HT1080 (cell line): ENCODE measurements around the gene BMP6. TPM values are rescaled to one million over a fixed set of nuclear protein-coding genes. Genes with fewer than 3 reads are reported as not detected.
"Not testable (repeated sequence)": the region's sequence is repeated elsewhere in the genome, so short reads cannot be mapped to it uniquely, and the experiment has no call there.

Experiments used
- DNase-seq: peaks from one replicate; pipeline ENCODE4 v3.0.0-alpha.2; 2015; ENCODE audit warnings: low read depth
- total RNA-seq: library from RNA; depleted of rRNA; stranded (reverse); fragments of >200 nt; shearing (Covaris generic); gene quantifications from 2 replicates; pipeline ENCODE4 v1.2.3, GENCODE V29; 2014

BMP6 gene
- total RNA-seq, 1 experiment from 2014 or later, result 4.0 TPM

DNA sequence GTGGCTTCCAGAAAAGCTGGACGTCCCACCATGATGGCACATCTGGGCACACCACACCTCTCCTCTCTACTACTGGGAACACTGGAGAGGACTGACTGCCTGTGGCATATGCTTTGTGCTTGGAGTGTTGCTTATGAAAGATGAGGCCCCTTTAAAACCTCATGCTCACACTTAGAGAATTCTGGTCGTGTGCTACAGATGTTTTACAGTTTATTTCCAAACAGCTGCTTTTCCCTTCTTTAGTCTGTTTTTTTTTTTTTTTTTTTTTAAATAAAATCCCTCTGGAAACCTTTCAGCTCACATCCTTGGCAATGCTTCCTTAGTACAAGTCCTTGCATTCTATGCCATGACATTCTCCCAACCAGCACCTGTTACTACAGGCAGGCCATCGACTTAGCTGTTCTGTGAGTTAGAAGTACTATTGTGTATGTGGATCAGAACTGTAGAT is 60.3 kb downstream of the BMP6 start:
- no peak for DNase-seq

DNA sequence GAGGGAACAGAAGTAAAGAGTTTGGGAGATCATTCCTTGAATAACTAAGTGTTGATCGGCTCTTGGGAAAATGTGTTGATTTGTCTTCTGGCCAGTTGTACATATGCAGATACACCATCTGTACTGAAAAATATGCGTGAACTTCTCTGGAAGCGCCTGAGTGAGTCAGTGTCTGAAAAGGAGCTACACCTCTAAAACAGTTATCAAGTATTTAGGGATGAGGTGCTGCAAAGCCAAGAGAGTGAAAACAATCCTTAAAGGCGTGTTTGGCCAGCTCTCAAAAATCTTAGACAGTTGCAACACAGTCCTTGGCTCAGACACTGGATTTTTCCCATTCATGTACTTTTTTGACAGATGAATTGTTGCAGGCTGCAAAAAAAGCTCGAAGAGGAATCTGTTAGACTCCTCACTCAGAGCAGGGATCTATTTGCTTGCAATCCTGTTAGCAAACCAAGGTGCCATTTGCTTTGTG is 61.3 kb downstream of the BMP6 start:
- no peak for DNase-seq

DNA sequence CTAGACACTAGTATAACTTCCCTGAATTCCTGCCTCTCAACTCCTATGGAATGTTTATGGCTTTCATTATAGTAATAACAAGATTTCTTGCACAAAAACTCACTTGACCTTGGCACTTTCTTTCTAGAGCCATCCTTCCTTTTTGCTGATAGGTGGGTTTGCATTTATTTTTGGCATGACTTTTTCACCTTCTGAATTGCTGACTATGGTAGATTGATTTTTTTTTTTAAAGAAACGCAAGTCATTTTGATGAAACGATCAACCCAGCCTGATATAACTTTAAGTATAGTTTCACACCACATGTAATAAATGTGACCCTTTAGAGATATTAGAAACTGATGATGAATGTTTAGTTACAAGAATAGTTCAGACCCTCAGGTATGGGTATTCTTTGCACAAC is 61.8 kb downstream of the BMP6 start:
- DNase-seq, result no peak

DNA sequence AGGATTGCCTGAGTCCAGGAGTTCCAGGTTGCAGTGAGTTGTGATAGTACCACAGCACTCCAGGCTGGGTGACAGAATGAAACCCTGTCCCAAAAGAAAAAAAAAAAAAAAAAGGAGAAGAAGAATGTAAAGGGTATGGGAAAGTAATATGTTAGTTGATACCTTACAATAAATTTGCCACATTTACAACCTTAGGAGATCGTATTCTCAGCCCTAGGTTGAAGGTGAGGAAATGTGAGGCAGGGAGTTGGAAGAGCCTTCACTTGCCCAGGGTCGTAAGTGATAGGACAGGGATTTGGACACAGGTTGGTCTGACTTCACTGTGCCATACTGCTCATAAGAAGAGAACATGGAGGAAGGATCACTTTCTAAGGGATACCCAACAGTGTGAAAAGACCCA is 68.6 kb downstream of the BMP6 start:
- DNase-seq, result no peak

DNA sequence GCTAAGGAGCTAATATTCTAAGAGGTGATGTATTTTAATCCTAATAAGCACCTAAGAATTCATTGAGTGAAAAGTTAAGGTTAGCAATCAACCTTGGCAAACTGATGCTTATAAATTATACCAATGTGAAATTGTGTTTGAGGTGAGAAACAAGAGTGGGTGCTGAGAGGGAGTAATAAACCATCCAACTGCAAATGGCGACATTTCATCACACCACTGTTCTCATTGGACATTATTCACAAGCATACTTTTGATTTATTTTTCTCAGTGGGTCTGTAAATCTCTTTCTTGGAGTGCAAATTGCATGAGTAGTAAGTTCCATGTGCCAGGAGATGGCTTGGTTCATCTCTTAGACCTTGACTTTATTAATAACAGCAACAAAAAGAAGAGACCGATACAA is 71.5 kb downstream of the BMP6 start:
- DNase-seq, result no peak

DNA sequence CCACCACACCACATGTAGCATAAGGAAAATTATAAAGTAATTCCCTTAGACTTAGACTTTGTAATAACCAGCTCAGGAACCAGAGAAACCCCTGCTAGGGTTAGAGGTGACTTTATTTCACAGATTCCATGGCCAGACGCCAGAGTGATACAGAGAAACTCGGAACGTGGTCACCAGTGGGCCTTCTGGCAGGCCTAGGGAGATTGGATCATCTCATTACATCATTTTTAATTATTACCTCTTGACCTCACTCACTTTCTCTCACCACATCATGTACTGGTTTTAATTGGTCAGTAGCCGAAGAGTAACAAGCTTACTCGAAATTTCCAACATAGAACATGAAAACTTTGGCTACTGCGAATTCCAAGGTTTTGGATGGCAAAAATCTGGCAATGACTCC is 72.9 kb downstream of the BMP6 start:
- no peak for DNase-seq

DNA sequence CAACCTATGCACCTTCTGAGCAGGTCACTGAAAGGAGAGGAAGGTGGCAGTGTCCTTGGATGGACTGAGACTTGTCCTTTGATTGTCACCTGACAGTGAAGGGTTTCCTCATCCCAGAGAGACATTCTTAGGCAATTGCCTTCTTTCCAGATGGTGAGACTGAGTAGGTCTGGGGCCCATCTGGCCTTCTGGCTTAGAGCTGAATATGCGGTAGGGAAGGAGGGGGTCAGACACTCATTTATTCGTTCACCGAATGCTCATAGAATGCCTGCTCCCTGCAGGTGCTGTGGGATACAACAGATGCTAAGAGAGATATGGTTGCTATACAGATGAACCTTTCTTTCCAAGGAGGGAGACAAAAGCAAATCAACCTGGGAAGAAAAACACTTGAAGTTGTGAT is 76.8 kb downstream of the BMP6 start:
- DNase-seq, result no peak

DNA sequence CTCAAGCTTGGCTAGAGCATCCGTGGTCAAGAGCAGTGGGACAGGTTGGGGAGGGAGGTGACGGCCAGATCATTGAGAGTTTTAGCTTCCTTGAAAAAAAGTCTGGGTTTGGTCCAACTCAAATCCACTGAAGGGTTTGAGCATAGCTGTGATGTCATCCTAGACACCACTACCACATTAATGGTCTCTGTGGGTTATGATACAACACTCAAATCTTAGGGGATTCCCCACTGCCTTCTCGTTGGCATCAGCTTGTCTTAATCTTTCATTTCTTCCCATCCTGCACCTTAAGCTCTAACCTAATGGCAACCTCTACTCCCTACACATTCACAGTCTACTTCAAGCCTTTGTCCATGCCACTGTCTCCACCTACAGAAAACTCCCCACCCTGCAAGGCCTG is 77.3 kb downstream of the BMP6 start:
- no peak for DNase-seq

DNA sequence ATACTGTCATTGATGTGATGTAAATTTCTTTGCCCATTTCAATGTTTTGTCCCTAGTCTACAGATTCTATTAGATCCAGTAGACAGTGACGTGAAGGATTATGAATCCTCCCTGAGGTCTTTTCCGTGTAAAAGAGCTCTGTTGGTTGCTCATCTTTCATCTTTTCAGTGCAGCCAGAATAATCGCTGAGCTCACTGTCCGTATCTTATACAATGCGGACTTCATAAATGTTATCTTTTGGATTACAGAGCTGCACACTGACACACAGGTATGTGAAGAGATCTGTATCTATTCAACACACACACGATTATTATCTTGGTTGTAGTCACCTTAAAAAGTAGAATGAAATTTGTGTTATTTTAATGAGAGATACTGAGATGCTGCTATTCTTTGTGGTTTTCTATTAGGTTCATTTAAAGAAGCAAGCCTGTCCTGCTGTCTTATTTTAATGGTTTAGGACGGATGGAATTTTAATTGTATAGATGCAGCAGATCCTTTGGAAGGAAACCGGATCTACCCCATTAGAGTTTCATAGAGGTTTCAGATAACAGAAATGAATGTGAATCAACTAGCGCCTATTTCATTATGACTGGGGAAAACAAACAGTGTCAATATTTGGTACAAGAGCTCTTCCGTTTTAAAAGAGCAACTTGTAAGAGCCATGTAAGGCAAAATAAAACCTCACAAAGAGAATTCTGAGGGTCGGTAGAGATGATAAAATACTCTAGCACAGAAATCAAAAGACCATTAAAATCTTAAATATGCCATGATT is 79.4 kb downstream of the BMP6 start:
- no peak for DNase-seq

DNA sequence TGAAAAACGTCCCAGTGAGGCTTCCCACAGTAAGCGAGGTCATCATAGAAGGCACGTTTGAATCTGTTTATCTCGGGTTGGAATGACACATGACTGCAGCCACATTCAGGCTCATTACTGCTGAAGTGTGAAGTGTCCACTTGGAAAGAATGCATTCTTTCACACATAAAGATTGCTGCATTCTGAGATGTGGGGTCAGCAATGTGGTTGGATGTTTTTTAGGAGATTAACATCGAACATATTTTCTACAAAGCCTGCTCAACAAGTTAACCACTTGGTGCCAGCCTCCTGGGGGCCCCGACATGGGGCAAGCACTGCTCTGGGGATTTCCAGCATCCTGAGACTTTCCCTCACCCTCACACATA is 79.9 kb downstream of the BMP6 start:
- DNase-seq, result no peak

DNA sequence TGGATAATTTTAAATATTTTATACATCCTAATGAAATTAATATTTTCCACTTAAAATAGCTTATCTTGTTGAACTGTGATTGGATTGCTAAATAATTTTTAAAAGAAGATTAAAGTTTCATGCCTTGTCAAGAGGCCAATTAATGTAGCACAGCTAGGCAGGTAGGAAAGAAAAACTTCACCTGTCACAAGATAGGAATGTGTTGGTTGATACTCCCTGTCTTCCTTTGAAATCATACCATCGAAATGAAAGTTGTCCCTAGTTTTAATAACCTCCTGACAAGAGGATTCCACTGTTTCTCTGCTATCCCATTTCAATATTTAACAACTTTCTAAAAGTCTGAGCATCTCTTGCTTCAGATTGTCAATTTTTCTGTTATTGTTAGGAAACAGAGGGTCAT is 80.8 kb downstream of the BMP6 start:
- no peak for DNase-seq

DNA sequence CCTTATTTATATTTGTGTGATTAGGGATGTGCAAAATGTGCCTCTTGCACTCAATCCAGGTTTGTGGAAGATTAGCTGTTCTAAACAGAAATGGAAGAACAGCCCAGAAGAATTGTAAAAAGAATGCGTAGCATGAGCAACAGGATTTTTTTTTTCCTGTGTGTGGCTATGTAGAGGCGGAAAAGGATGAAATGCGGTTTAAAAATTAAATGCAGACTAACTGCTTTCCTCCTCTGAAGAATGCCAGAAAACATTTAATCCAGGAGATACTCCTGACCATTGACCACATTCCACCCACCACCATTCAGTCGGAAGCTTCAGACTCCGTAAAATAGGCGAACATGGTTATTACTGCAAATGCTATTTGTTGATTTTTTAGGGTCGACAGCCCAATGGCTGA is 83.4 kb downstream of the BMP6 start:
- DNase-seq, result no peak

DNA sequence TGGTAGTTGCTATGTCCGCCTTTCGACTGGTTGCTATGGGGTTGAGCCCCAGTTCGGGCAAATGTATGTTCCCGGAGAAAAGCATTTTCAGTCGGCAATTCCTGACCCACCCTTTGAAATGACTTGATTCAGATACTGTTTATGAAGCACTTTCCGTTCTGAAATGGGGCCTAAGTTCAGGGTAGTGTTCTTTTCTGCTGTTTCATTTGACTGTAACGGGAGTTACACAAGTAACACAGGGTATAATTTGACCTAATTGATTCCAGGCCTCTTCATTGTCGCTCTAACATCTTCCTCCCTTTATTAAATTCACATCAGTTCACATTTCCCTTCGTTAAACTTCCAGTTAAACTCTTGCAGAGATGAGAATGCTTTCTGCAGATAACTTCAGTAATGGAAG is 85.5 kb downstream of the BMP6 start:
- no peak for DNase-seq

DNA sequence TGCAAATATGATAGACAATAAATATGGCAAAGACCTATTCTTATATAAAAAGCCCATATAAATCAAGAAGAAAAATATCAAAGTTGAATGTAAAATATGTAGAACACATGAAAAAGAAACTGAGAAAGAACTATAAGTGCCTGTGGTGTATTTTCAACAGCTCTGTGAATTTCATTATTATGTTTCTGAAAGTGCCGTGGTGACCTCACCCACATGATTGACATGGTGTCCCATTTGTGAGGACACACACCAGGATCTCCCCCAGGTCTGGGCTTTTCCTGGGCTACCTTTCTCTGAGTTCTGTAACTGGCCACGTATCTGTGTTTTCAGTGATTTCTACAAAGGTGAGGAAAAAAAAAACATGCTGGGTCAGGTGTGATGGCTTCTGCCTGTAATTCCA is 86.7 kb downstream of the BMP6 start:
- no peak for DNase-seq

DNA sequence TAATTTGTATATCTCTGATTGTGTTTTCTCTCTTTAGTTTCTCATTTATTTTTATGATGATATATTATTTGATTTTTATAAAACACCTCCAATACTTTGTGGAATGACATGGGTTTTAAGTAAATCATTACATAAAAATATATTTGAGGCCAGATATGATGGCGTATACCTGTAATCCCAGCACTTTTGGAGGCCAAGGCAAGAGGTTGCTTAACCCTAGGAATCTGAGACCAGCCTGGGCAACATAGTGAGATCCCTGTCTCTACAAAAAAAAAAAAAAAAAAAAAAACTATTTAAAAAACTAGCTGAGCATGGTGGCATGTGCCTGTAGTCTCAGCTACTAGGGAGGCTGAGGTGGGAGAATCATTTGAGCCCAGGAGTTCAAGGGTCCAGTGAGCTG is 87.3 kb downstream of the BMP6 start:
- no peak for DNase-seq

DNA sequence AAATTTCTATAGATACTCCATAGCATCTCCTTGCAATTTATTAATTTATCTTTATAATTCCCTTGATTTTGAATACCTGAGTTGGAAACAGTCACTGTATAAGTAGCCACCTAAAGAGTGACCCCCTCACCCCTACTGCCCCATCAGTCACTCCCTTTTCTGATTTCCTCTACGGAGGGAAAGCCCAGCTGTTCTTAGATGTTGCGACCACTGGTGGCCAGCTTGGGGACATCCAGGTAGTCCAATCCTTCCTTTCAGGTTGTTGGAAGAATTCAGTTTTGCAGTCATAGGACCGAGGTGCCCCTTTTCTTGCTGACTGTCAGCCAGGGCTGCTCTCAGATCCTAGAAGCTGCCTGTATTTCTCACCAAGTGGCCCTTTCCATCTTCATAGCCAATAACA is 87.8 kb downstream of the BMP6 start:
- no peak for DNase-seq

DNA sequence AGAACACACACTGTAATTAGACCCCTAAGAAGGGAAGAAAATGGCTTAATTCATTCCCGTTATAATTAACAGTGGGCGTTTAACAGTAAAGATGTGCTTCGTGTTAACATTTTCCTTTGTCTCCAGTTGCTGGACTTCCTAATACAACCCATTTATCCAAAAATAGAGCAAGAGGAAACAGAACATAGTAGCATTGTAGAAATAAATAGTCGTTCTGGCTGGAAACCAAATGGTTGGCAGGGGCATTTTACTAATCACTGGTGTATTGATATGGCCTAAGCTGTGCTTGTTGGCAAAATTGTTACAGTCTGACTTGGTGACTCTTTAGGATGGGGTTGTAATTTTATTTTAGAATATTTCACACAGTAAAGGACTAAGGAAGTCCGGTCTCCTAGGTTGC is 89.8 kb downstream of the BMP6 start:
- DNase-seq, result no peak

DNA sequence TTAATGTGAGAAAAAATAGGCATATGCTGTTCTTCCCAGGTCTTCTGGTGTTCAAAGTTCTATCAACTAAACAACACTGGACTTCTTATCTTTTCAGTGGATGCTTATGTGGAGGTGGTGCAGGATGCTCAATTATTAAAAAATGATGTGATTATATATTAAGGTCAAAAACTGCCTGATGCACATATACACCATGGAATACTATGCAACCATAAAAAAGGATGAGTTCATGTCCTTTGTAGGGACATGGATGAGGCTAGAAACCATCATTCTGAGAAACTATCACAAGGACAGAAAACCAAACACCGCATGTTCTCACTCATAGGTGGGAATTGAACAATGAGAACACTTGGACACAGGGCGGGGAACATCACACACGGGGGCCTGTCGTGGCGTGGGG is 91.3 kb downstream of the BMP6 start:
- not testable (repeated sequence) for DNase-seq

DNA sequence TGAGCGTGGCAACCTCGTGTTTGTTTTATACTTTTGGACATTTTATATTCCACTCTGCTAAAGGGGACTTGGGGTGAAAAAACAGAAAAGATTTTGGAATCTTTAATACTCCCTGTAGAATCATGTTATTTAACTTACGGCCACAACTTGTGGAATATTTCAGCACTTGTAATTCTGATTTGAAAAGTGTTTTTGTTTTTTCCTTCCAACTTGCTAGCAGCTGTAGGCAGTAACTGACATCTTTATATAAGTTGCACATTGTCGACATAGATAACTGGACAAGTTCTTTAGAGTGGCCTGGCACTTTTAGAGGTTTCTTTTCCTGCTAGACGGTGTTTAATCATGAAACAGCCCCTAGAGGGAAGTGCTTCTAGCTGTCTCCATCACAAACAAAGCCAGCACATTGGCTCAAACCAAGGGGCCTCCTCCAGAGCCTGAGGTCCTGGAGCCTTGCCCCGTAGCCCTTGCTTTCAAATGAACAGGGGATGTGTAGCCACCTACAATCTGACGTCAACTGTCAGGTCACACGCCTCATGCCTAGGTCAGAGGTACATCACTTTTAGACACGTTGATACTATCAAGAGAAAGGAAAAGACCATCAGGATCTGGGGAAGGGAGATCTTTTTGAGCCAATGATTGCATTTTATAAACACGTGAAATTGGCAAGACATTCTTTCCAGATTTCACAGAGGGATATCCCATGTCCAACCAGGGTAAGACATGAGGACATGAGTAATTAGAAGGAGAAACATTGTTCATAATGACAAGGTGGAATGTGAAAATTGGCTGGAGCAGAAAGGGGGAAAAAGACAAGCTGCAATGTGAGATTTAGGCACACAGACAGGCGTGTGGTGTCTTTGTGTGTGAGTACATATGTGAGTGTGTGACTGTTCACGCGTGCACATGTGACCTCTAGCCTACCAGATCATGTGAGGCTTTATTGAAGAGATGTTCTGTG is 92.6 kb downstream of the BMP6 start:
- no peak for DNase-seq

DNA sequence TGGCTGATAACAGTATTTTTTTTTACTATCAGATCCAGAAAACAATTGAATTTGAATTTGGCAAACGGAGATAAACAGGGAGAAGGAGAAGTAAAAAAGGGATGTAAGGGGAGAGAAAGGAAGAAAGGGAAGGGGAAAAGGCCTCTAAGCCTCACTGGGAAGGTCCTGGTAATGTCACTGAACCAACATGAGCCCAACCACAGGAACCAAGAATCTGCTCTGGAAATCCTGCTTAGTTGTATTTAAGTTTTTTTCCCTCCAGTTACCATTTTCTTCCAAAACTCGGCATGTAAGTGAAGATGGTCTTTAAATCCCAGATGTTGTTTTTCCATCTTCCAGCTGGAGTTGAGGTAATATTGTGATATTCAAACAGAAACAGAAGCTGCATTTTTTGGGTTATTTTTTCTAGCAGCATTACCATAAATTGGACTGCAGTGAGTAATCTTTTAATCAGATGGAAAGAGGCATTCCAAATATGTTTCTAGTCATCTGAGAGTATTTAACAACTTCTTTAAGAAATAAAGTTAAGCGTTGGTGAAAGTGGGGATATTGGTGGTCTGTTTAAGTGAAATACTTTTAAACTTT is 93.6 kb downstream of the BMP6 start:
- no peak for DNase-seq

DNA sequence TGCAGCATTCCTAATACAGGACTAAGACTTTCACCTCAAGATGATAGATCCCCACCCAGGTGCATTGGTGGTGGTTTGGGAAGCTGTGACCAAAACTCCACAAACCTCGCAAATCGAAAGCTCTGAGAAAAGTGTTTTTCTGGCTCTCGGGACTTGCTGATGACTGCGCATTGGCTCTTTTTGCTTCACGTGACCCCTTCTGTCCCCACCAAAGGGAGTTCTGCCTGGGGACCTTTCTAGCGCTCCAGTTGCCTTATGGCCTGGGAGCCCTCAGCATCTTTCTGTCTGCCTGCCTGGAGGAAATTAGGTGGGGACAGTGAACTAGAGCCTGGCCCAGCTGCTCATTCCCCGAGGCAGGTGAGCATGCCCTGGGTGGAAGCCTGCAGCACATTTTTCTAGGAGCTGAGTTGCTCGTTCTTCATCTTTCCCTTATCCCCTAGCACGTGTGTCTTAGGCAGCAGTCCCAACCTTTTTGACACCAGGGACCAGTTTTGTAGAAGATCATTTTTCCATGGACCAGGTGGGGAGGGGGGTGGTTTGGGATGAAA is 94.5 kb downstream of the BMP6 start:
- DNase-seq, result no peak

DNA sequence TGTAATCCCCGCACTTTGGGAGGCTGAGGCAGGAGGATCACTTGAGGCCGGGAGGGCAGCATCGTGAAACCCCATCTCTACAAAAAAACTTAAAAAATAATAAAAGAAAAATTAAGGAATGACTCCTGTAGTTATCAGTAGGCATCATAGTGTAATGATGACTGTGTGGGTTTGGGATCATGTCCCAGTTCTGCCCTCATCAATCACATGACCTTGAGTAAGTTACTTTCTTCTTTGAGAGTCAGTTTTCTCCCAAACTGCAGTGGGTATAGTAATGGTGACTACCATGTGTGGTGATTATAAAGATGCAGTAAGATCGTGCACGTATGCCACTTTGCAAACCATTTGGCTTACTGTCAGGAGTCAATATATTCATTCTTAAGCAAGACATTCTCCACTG is 95.5 kb downstream of the BMP6 start:
- no peak for DNase-seq
